ENCODE data around the gene WDR45. TPM values are rescaled to one million over a fixed set of nuclear protein-coding genes. Genes with fewer than 3 reads are reported as not detected.

The WDR45 gene
- total and polyA plus RNA-seq, 2 donors (not counting 1 experiment from before 2014, with no cell fraction given): 59.8 to 69.4 TPM

DNA sequence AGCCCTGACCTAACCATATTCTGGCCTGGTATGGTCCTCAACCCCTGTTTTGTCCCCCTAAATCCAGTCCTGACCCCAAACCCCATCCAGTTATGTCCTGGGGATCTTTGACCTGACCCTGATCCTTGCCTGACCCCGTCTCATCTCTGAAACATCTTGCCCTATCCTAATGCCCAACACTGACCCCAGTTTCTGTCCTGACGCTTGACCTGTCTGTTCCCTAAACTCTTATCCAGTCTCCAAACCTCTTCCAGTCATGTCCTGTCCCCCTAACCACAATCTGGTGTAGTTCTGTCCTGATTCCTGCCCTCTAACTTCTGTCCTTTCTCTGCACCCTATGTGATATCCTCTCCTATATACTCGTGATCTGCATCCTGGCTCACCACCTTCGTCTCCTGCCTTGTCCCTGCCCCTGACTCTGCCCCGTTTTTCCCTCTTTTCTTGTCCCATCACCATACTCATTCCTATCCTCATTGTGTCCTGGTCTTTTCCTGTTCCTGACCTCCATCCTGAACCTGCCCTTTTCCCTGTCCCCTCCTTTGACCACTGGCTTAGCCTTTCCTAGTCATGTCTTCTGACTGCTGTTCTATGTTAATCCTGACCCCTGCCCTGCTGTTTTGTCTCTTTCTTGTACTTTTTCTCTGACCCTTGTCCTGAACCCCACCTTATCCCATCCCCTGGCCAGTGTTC is 25.5 kb downstream of the WDR45 start:
- Histone ChIP-seq H2AFZ (ENCODE audit: low read length) (no peak overlapping the region), H3K4me3 (replicated peaks in 1 of 4; ENCODE audit: control extremely low read depth in 1 of 4, insufficient read depth in 1 of 4, low read depth in 3 of 4, low read length in 4 of 4) (peak overlapping the region in 2 of 4 experiments; percentile 58 to 61), H3K9ac (ENCODE audit: insufficient read depth, low read length) (no peak overlapping the region), H3K79me2 (ENCODE audit: control insufficient read depth, insufficient read depth, low read length) (no peaks in the 10 kb centered on the region), H3K4me2 (ENCODE audit: extremely low read depth, insufficient read depth, low read length) (peak overlapping the region; percentile 25), H3K27ac (ENCODE audit: insufficient read depth, low read length) (no peak overlapping the region), H3K9me3 (ENCODE audit: control insufficient read depth, insufficient read depth, low read depth, low read length) (no peaks in the 10 kb centered on the region), H3K4me1 (ENCODE audit: control insufficient read depth, extremely low read depth, insufficient read depth, low read length) (no peaks in the 10 kb centered on the region), H3K27me3 (ENCODE audit: control insufficient read depth, insufficient read depth, low read length) (no peaks in the 10 kb centered on the region), H3K36me3 (ENCODE audit: control insufficient read depth, insufficient read depth, low read length) (no peaks in the 10 kb centered on the region), H4K20me1 (ENCODE audit: control insufficient read depth, extremely low read depth, insufficient read depth, low read length) (no peaks in the 10 kb centered on the region)
- TF ChIP-seq EZH2 (IDR thresholded peaks at IDR 0.05; ENCODE audit: low read length, missing control alignments) (no peak), CTCF (conservative IDR thresholded peaks at IDR 0.05 in 1 of 2, IDR thresholded peaks at IDR 0.05 in 1 of 2; ENCODE audit: low read depth in 1 of 2, low read length in 2 of 2) (no peak)
- no peak for DNase-seq (ENCODE audit: low read depth in 2 of 2)

DNA sequence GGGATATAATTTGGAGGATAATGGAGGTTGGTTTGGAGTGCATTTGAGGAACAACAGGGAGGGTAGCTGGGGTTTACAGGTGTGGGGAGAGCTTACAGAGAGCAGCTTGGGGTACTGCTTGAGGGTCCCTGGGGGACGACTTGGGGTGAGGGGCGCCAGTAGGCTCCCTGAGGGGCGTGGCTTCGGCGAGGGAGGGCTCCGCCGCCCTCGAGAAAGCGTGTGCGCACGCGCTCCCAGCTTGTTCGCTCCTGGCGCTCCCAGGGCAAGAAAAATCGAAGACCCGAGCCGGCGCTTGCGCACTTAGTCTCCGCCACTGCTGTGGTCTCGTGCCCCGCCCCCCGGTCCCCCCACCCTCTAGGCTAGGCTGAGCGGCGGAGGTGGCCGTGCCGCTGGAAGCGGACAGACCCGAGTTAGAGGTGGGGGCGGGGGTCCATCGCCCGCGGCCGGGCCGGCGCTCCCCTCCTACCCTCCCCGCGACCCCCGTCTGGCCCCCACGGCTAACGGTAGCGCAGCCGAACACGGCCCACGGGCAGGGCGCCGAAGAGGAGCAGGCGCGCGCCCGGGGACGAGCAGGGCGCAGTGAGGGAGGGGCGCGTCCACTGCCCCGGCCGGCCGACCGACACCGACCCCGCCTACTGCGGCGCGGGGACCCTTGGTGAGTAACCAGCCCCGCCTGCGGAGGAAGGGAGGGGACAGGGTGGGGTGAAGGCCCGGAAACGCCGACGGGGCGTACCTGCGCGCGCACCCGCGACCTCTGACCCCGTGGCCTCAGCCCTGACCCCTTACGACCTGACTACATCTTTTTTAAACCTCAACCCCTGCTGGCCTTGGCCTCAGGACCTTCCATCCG is 26.2 kb downstream of the WDR45 start:
- H3K4me3 ChIP-seq (replicated peaks in 1 of 4; ENCODE audit: control extremely low read depth in 1 of 4, insufficient read depth in 1 of 4, low read depth in 3 of 4, low read length in 4 of 4): peak overlapping the region in 3 of 4 experiments; percentile 31 to 61 (median 58)
- H3K27me3 ChIP-seq (ENCODE audit: control insufficient read depth, insufficient read depth, low read length): no peaks in the 10 kb centered on the region
- H3K9ac ChIP-seq (ENCODE audit: insufficient read depth, low read length): no peak overlapping the region
- no peak overlapping the region for H3K27ac ChIP-seq (ENCODE audit: insufficient read depth, low read length)
- no peaks in the 10 kb centered on the region for H3K4me1 ChIP-seq (ENCODE audit: control insufficient read depth, extremely low read depth, insufficient read depth, low read length)
- peak overlapping the region; percentile 25 for H3K4me2 ChIP-seq (ENCODE audit: extremely low read depth, insufficient read depth, low read length)
- TF ChIP-seq CTCF (conservative IDR thresholded peaks at IDR 0.05 in 1 of 2, IDR thresholded peaks at IDR 0.05 in 1 of 2; ENCODE audit: low read depth in 1 of 2, low read length in 2 of 2) (no peak), EZH2 (IDR thresholded peaks at IDR 0.05; ENCODE audit: low read length, missing control alignments) (no peak)
- H4K20me1 ChIP-seq (ENCODE audit: control insufficient read depth, extremely low read depth, insufficient read depth, low read length): no peaks in the 10 kb centered on the region
- no peak overlapping the region for H2AFZ ChIP-seq (ENCODE audit: low read length)
- no peaks in the 10 kb centered on the region for H3K36me3 ChIP-seq (ENCODE audit: control insufficient read depth, insufficient read depth, low read length)
- DNase-seq (ENCODE audit: low read depth in 2 of 2): peak; percentile 45 to 50
- H3K9me3 ChIP-seq (ENCODE audit: control insufficient read depth, insufficient read depth, low read depth, low read length): no peaks in the 10 kb centered on the region
- no peaks in the 10 kb centered on the region for H3K79me2 ChIP-seq (ENCODE audit: control insufficient read depth, insufficient read depth, low read length)

GRCh38 chrX:49043987-49044281 is 35.8 kb downstream of the WDR45 start:
- Histone ChIP-seq H3K9me3 (ENCODE audit: control insufficient read depth, insufficient read depth, low read depth, low read length) (no peaks in the 10 kb centered on the region), H3K9ac (ENCODE audit: insufficient read depth, low read length) (no peak overlapping the region), H3K79me2 (ENCODE audit: control insufficient read depth, insufficient read depth, low read length) (peaks cover 36% of the 10 kb centered on the region), H4K20me1 (ENCODE audit: control insufficient read depth, extremely low read depth, insufficient read depth, low read length) (no peaks in the 10 kb centered on the region), H3K4me1 (ENCODE audit: control insufficient read depth, extremely low read depth, insufficient read depth, low read length) (peaks cover 7% of the 10 kb centered on the region), H3K4me3 (replicated peaks in 1 of 4; ENCODE audit: control extremely low read depth in 1 of 4, insufficient read depth in 1 of 4, low read depth in 3 of 4, low read length in 4 of 4) (peak overlapping the region in 3 of 4 experiments; percentile 11 to 33 (median 21)), H3K27ac (ENCODE audit: insufficient read depth, low read length) (no peak overlapping the region), H3K4me2 (ENCODE audit: extremely low read depth, insufficient read depth, low read length) (peak overlapping the region; percentile 75), H2AFZ (ENCODE audit: low read length) (peak overlapping the region; percentile 64), H3K36me3 (ENCODE audit: control insufficient read depth, insufficient read depth, low read length) (peaks cover 6% of the 10 kb centered on the region), H3K27me3 (ENCODE audit: control insufficient read depth, insufficient read depth, low read length) (no peaks in the 10 kb centered on the region)
- DNase-seq (ENCODE audit: low read depth in 2 of 2): no peak
- TF ChIP-seq EZH2 (IDR thresholded peaks at IDR 0.05; ENCODE audit: low read length, missing control alignments) (no peak), CTCF (conservative IDR thresholded peaks at IDR 0.05 in 1 of 2, IDR thresholded peaks at IDR 0.05 in 1 of 2; ENCODE audit: low read depth in 1 of 2, low read length in 2 of 2) (no peak)

Measured in fibroblast of lung (primary cell).